Smooth muscle cell (in vitro differentiated cells): ENCODE data around the gene AQP6. TPM values are rescaled to one million over a fixed set of nuclear protein-coding genes. Genes with fewer than 3 reads are reported as not detected.

Experiments used
- DNase-seq: peaks from one replicate; lab custom pipeline; 2025; ENCODE audit not compliant: unreplicated experiment; lab: John Stamatoyannopoulos, UW
- H2AFZ ChIP-seq: fragments of 200-600 bp; sonication (generic); 2 replicates; pipeline ENCODE4 v1.6.0; 2016; ENCODE audit warnings: antibody characterized with exemption, low read depth, mild to moderate bottlenecking
- H3F3A ChIP-seq: fragments of 200-600 bp; sonication (generic); 2 replicates; pipeline ENCODE4 v1.6.0; 2017; ENCODE audit warnings: antibody characterized with exemption, low read depth
- H3K27ac ChIP-seq: fragments of 200-600 bp; sonication (generic); 2 replicates; pipeline ENCODE4 v1.5.1; 2016; ENCODE audit warnings: low read depth, mild to moderate bottlenecking
- H3K27me3 ChIP-seq: fragments of 200-600 bp; sonication (generic); 2 replicates; pipeline ENCODE4 v1.6.1; 2016; ENCODE audit warnings: low read depth, mild to moderate bottlenecking
- H3K36me3 ChIP-seq: fragments of 200-600 bp; sonication (generic); 2 replicates; pipeline ENCODE4 v1.5.1; 2016; ENCODE audit warnings: low read depth
- H3K4me1 ChIP-seq: fragments of 200-600 bp; sonication (generic); 2 replicates; pipeline ENCODE4 v1.5.1; 2016; ENCODE audit warnings: low read depth
- H3K4me2 ChIP-seq: fragments of 200-600 bp; sonication (generic); 2 replicates; pipeline ENCODE4 v1.6.0; 2016; ENCODE audit warnings: mild to moderate bottlenecking
- H3K4me3 ChIP-seq: fragments of 200-600 bp; sonication (generic); 2 replicates; pipeline ENCODE4 v1.5.1; 2016; ENCODE audit warnings: mild to moderate bottlenecking
- H3K79me2 ChIP-seq: fragments of 200-600 bp; sonication (generic); 2 replicates; pipeline ENCODE4 v1.6.0; 2016; ENCODE audit warnings: low read depth, mild to moderate bottlenecking
- H3K9ac ChIP-seq: fragments of 200-600 bp; sonication (generic); 2 replicates; pipeline ENCODE4 v1.6.0; 2016; ENCODE audit warnings: low read depth
- H3K9me3 ChIP-seq: fragments of 200-600 bp; sonication (generic); replicated peaks from 2 replicates; pipeline ENCODE4 v1.5.1; 2016; ENCODE audit warnings: low read depth
- H4K20me1 ChIP-seq: fragments of 200-600 bp; sonication (generic); 2 replicates; pipeline ENCODE4 v1.6.0; 2016; ENCODE audit warnings: low read depth
- CTCF ChIP-seq: fragments of 200-600 bp; sonication (generic); IDR thresholded peaks from 2 replicates; pipeline ENCODE4 v1.5.1; 2017; ENCODE audit warnings: borderline replicate concordance, mild to moderate bottlenecking, antibody characterized with exemption; ENCODE audit not compliant: insufficient read depth, poor library complexity, severe bottlenecking
- WGBS: methylation state at CpG from one replicate; pipeline ENCODE4 v1.1.7; 2016; ENCODE audit warnings: low lambda C conversion rate; 5-methylcytosine and 5-hydroxymethylcytosine counted together
- polyA plus RNA-seq: library from polyadenylated mRNA; unstranded; fragments of >200 nt; fragmentation: Nextera tagmentation; extraction: Ambion mirVana; gene quantifications from 2 replicates; pipeline ENCODE4 v1.2.1, GENCODE V29; 2016
- total RNA-seq: library from RNA; depleted of rRNA; stranded (reverse); fragments of >200 nt; gene quantifications from 2 replicates; pipeline ENCODE4 v1.2.3, GENCODE V29; 2014

The AQP6 gene
- total and polyA plus RNA-seq, 2 experiments from 2014 or later, result not detected

GRCh38 chr12:49964849-49965624 is 7.7 kb upstream of the AQP6 start:
- no peaks in the 10 kb centered on the region for H3F3A ChIP-seq
- no peak for TF ChIP-seq CTCF
- 79% methylated on average over 13 of the region's 13 CpGs for WGBS
- DNase-seq, result no peak
- H2AFZ ChIP-seq, result no peak overlapping the region
- H3K27ac ChIP-seq, result no peak overlapping the region
- no peak overlapping the region for H3K9ac ChIP-seq
- no peaks in the 10 kb centered on the region for H3K36me3 ChIP-seq
- H3K9me3 ChIP-seq, result no peaks in the 10 kb centered on the region
- H3K4me1 ChIP-seq, result peaks cover 4% of the 10 kb centered on the region
- H3K4me2 ChIP-seq, result no peak overlapping the region
- no peaks in the 10 kb centered on the region for H4K20me1 ChIP-seq
- no peak overlapping the region for H3K4me3 ChIP-seq
- no peaks in the 10 kb centered on the region for H3K79me2 ChIP-seq
- peaks cover 81% of the 10 kb centered on the region for H3K27me3 ChIP-seq

- Histone ChIP-seq H3K9ac (no peak overlapping the region), H3K4me2 (no peak overlapping the region), H3K27me3 (peaks cover 81% of the 10 kb centered on the region), H3K4me1 (no peaks in the 10 kb centered on the region), H3K27ac (no peak overlapping the region), H3K36me3 (no peaks in the 10 kb centered on the region), H4K20me1 (no peaks in the 10 kb centered on the region), H2AFZ (no peak overlapping the region), H3F3A (no peaks in the 10 kb centered on the region), H3K9me3 (no peaks in the 10 kb centered on the region), H3K4me3 (no peak overlapping the region), H3K79me2 (no peaks in the 10 kb centered on the region)
- TF ChIP-seq CTCF, result no peak
- WGBS, result 77% methylated on average over 5 of the region's 6 CpGs
- no peak for DNase-seq
Observed at GRCh38 chr12:49965836-49966235, 6.9 kb upstream of the AQP6 start.

- no peaks in the 10 kb centered on the region for H4K20me1 ChIP-seq
- H3K9ac ChIP-seq, result no peak overlapping the region
- peaks cover 82% of the 10 kb centered on the region for H3K27me3 ChIP-seq
Observed at GRCh38 chr12:49966511-49967041, 6.2 kb upstream of the AQP6 start.

More at GRCh38 chr12:49966511-49967041, 6.2 kb upstream of the AQP6 start:
- Histone ChIP-seq H3K9me3 (no peaks in the 10 kb centered on the region), H3F3A (no peaks in the 10 kb centered on the region), H3K4me2 (no peak overlapping the region), H3K79me2 (no peaks in the 10 kb centered on the region), H3K4me3 (no peak overlapping the region), H3K4me1 (no peaks in the 10 kb centered on the region), H2AFZ (no peak overlapping the region), H3K27ac (no peak overlapping the region), H3K36me3 (no peaks in the 10 kb centered on the region)
- WGBS, result 38% methylated on average over 16 of the region's 16 CpGs
- TF ChIP-seq CTCF, result no peak
- DNase-seq, result no peak
